HG03460 (cell line): Measurements from ENCODE around the gene KCNQ5.

Experiments used
- ATAC-seq: cut with Tn5 transposase; IDR thresholded peaks from one replicate; pipeline ENCODE4 v1.9.1; 2021; ENCODE audit not compliant: unreplicated experiment

The KCNQ5 gene

DNA sequence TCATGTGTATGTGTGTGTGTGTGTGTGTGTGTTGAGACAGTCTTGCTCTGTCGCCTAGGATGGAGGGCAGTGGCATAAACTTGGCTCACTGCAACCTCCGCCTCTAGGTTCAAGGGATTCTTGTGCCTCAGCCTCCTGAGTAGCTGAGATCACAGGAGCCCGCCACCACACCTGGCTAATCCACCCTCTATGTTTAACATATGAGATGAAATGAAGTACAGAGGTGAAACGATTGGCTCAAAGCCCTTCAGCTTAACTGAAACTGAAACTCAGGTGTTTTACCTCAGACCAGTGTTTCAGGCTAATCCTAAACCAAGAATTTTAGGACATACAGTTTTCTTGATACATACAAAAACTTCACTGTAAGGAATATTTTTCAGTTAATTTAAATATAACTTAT is 167.3 kb downstream of the KCNQ5 start:
- no peak for ATAC-seq

DNA sequence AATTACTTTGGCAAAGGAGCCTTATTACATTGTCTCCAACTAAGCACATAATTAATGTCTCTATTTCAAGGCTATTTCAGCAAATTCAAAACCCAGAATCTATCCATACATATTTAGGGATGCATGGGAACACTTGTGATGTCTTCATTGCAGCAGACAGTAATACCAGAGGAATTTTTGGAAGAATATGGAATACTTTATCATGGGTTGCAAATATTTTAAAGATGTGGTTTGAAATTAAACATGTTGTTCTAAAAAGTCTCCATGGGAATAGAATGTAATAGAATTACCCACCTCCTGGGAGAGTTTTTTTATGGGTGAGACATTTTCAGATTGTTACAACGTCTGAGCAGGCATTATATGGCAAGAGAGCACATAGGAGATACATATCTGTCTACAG is 170.8 kb downstream of the KCNQ5 start:
- no peak for ATAC-seq

DNA sequence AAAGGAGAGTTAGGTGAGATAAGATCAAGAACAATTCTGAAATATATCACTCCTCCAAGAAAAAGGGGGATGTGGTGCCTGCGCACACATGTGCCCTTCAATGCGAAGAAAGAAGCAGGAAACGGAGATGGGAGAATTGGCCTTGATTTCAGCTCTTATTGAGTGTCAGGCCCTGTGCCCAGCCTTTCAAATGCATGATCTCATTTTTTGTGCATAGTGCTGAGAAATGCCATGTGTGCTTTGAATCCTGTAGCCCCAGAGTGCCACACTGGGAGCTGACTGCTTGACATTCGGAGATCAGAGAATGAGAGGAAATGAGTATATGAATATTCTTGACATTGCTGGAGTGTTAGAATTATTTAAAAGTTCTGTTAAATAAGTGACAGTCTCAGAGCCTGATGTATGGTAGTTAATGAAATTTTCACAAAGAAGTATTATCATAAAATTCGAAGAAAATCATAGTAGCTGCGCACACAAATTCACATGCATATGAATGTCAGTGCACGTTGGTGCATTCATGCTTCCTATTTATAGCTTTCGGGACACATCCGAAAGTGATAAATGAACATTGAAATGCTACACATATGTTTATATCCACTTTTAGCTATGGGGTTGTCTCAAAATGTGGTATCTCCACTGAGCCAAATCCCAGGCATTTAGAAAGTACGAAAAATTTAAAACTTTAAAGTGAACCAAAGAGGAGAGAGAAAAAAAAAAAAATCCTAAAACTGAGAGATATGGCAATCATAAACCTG is 172.0 kb downstream of the KCNQ5 start:
- no peak for ATAC-seq

DNA sequence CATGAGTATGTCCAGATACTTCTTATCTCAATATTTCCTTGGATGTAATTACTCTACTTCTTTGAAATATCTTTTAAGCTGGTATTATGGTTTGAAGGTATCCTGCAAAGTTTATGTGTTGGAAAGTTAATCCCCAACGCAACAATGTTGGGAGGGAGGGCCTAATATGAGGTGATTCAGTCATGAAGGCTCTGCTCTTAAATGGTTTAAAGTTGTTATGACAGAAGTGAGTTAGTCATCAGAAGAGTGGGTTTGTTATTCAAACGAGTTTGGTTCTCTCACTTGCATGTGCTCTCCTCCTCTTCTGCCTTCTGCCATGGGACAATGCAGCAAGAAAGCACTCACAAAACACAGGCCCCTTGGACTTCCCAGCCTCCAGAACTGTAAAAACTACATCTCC is 176.3 kb downstream of the KCNQ5 start:
- ATAC-seq, result no peak

DNA sequence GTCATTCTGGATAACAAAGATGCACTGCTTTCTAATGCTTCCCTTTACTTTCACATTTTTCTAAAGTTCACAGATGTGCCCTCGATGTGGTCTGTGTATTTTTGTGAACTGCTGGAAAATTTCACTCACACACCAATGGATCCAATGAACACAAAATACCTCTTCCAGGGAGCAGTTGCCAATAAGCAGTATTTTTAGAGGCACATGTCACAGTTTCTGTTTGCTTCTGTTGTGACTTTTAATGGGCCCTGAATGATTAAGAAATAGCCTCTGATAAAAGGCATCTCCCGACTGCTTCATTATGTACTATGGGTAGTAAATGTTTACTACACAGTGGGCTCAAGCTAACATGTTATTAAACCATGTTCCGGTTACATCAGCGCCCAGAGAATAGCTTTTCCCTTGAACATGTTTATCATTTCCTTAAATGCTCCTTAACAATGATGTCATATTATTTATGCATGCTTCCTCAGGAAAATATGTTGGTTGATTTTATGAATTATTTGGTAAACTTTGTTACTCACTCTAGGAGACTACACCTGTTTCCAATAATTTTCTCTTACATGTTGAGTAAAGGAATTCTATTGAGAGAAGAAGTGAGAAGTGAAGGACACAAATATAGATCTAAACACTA is 188.0 kb downstream of the KCNQ5 start:
- ATAC-seq, result no peak

DNA sequence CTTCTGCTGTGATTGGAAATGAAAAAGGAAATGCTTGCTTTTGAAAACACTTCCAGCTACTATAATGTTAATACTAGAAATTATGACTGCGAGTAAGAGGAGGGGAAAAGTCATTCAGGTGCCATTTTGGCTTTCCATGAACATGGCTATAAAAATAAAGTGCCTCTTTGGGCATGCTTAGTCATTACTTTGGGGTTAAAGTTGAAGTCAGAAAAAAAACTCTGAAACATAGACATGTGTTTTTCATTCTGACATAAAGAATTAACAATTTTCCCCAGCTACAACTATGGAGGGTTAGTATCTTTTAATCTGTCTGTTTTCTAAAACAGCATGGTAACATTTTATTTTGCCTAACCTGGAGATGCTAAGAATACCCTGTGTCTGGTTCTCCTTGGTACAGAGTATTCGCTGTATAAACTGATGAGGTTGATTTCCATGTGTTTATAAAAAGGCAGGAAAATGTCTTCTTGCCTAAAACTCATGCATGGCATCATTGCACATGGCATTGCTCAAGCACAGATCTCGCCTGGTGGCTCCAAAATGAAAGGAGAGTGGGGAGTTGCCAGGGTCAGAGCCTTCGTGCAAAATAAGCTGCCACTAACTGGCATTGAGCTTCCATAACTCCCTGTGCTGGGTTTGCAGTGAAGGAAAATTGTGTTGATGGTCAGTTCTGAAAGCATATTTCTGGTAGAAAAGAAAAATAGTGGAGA is 188.9 kb downstream of the KCNQ5 start:
- ATAC-seq, result no peak

DNA sequence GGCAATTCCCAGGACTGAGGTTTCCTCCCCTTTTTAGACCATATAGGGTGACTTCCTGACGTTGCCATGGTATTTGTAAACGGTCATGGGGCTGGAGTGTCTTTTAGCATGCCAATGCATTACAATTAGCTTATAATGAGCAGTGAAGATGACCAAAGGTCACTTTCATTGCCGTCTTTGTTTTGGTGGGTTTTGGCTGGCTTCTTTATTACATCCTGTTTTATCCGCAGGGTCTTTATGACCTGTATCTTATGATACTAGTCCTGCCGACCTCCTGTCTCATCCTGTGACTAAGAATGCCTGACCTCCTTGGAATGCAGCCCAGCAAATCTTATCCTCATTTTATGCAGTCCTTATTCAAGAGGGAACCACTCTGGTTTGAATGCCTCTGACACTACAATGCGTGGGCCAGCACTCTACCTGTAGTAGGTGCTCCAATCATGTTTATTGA is 190.1 kb downstream of the KCNQ5 start:
- no peak for ATAC-seq

DNA sequence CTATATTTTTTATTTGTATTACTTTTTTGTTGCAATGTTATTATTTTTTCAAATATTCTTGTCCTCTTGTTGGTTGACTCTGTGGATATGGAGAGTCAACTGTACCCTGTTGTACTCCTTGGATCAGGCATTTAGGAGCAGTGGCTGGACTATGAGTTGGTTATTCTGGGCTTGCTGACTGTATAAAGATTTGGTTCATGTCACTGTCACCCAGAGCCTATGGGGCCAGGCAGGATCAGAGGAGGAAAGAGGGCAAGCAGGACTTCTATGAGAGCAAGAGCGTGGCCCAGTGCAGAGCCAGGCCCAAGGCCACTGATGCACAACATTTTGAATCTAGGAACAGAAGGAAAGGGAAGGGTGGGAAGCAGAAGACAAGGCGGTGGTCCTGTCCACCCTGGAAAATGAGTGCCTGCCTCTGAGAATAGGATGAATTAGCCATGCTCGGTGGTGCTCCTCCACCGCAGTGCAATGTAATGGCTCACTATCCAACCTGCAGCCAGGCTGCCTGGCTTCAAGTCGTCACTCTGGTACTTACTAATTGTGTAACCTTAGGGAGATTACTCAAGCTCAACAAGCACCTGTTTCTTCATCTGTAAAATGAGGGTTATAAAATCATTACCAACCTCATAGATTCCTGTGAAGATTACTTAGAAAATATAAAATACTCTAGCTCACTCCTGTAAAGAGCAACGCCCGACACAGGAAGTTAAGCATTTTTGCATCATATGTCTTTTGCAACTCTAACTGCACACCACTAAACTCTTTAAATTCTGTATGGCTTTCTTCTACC is 192.1 kb downstream of the KCNQ5 start:
- ATAC-seq, result no peak

DNA sequence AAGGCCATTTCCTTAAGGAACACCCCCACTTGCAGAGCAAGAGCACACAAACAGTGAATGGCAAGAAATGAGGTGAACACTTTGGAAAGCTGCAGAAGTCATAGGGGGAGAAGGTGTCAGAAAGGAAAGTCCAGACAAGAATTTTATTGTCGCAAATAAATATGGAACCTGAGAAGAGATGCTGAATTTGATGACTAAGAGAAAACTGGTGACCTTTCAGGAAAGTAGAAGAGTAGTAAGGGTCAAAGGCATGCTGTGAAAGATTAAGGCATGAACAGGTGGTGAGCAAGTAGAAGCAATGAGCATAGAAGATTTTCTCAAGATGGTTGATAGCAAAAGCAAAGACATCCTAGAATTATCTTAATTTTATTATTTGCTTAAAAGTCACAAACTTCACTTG is 194.2 kb downstream of the KCNQ5 start:
- no peak for ATAC-seq

DNA sequence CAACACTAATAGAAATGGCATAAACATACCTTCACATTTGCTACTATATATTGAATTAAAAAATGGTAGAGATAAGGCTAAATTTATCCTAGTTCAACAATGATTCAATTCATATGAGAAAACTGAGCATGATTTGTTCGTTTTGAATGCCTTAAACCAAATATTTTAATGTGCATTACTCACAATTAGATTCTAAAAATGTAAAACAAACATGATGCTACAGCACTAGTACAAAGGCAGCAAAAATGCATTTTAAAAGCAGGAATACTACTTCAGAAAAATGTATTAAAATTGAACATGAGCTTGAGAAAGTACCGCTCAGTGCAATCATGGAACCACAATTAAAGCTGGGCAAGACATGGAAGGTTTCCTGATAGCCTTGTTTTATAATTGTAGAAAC is 195.3 kb downstream of the KCNQ5 start:
- no peak for ATAC-seq

DNA sequence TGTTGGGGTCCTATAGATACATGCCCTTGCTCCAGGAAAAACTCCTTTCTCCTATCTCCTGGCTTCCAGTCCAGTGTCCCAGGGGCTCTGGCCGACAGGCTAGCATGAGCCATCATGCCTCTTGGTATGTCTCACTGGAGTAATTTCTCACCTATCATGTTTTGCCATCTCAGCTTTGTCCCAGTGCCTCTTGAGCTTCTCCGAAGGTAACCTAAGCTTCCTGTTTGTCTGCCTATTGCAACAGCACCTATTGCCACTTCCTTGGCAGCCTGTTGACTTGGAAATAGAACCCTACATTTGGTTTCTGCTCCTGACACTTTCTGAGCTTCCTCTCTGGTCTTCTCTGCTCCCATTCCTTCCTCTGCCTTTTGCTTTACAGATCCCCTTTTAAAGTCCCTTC is 197.7 kb downstream of the KCNQ5 start:
- no peak for ATAC-seq

DNA sequence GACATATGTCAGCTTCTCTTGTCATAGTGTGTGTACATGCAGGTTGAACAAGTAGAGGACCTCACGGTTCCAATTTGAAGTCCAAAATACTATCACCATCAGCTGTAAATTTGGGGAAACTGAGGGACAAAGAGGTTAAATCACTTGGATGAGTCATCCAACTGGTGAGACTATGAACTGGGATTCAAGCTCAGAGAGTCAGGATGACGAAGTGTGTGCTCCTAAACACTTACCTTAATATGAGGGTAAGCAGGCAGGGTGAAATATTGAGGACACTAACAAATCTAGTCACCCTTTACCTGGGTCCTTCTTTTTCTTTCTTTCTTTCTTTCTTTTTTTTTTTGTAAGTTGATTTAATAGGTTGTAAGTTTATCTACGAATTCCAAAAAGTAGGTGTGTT is 198.3 kb downstream of the KCNQ5 start:
- no peak for ATAC-seq

DNA sequence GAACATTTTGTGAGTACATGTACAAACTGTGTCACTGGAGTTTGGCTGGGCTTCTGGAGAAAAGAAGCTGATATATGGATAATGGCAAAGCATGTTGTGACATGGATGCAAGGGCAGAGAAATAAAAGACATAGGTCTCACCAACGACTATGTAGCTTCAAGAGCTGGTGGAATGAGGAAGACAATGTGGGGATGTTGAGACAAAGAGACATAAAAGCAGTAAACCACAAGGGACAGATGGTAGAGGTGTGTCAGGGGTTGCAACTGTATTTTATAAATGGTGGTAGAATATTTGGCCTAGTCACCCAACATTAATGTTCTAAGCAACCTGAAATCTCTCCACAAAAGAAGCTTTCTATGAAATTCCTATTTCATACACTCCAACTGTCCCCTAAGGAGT is 199.0 kb downstream of the KCNQ5 start:
- ATAC-seq, result no peak

DNA sequence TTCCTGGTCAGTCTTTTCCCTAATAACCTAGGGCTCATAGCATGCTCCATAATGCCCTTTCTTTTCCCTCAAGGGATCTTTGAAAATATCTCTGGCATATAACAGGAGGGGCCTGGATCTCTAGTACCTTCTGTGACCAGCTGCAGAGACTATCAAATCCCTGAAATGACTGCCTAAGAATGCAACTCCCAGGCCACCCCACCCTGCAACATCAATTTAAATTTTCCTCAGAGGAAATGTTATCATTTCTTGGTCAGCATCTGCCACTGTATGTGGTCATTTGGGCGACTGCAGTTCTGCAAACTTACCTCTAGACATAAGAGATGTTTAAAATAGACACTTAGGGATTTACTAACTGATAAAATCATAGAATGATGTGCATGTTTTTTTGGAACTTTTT is 200.2 kb downstream of the KCNQ5 start:
- ATAC-seq, result no peak

DNA sequence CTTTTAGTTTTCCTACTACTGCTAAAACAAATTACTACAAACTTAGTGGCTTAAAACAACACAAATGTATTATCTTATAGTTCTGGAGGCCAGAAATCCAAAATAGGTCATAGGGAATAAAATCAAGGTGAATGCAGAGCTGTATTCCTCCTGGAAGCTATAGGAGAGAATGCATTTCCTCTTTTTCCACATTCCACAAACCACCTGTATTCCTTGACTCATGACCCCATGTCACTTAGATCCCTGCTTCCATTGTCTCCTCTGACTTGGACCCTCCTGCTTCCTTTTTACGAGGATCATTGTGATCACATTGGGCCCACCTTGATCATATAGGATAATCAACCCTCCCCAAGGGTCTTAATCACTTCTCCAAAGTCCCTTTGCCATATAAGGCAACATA is 200.8 kb downstream of the KCNQ5 start:
- no peak for ATAC-seq

DNA sequence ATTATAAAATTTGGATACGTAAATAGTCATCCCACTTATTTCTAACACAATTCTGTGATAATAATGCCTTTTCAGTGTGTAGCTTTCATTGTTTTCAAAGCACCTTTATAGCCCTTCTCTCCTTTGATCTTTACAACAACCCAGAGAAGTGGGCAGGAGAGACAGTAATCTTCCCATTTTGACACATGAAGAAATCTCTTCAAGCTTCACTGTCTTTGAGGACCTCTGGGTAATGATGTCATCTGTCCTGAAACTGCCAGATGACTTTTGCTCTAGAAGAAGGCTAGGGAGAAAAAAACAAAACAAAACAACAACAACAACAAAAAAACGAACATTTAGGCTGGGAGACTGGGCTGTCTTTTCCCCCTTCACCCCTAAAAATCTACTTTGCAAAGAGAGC is 203.0 kb downstream of the KCNQ5 start:
- peak; percentile 46 for ATAC-seq

DNA sequence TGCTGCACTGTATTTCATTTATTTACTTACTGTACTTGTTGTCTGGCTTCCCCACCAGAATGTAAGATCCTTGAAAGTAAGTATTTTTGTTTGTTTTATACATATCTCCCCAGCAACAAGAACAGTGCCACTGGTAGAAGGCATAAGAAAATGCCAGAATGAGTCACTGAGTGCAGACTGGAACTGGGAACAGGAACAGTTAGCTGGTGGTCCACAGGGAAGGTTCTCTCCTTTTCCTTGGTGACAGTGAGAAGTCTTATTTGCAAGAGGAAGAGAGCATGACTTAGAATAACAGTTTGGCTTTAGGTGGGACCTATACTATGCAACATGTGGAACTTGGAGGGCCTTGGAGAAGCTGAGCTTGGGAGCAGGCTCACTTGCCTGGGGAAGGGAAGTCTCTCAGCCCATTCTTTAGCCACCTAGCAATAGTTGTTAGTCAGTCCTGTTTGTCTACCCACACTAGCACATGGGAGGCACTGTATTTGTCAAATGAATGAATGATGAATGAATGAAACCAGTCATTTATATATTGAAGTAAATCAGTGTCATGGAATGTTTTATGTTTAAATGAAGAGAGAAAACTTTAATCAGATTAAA is 203.5 kb downstream of the KCNQ5 start:
- no peak for ATAC-seq

DNA sequence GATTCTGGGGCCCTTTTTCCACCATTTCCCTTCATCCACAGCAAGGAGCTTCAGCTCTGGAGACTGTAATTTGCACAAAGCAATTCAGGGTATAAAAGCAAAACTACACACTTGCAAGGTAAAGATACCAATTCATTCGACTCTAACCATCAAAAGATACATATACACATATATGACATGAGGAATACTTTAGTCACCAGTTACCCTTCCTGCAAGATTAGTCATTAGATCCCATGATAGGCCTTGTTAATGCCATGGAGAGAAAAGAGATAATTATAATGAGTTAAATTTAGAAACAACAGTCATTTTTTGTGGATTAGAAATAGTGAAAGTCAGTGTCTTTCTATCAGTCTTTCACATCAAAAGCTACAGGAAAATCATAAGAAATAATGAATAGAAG is 204.2 kb downstream of the KCNQ5 start:
- no peak for ATAC-seq

DNA sequence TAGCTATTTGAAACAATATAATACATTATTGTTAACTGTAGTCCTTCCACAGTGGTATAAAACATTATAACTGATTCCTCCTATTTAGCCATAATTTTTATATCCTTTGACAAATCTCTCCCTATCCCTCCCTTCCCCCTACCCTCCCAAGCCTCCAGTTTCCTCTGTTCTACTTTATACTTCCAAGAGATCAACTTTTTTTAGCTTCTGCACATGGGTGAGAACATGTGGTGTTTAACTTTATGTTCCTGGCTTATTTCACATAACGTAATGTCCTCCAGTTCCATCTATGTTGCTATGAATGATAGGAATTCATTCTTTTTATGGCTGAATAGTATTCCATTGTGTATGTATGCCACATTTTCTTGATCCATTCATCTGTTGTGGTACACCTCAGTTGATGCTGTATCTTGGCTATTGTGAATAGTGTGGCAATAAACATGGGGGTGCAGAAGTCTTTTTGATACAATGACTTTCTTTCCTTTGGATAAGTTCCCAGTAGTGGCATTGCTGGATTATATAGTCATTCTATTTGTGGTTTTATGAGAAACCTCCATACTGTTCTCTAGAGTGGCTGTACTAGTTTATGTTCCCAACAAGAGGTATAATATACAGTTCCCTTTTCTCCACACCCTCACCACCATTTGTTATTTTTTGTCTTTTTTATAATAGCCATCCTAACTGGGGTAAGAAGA is 205.0 kb downstream of the KCNQ5 start:
- no peak for ATAC-seq

DNA sequence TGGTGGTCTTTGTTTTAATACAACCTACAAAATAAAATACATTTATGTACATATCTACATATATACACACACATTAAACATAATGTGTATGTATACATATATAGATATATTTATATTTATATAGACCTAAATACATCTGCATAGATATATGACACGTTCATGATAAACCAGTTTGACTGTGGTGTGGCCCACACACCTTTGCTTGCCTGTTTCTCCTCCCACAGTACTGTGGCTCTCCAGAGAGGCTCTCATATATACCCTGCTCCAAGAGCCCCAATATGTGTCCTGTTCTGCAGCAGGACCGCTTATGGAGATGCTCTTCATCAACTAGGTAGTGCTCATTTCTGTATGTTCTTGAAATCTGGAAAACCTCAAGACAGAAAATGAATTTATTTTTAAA is 207.0 kb downstream of the KCNQ5 start:
- ATAC-seq, result no peak
